Stomach (tissue), 4 donors: Measurements from ENCODE around the gene HIF1A.

Experiments
- CTCF ChIP-seq, 7 experiments: fragments of 450-650 bp in 4 of 7; fragments of 200-600 bp in 3 of 7; sonication (generic) in 3 of 7; IDR thresholded peaks; one replicate each; pipeline ENCODE4 v1.5.1; 2016 to 2019; ENCODE audit warnings: antibody characterized with exemption in 7 of 7, control low read depth in 2 of 7, mild to moderate bottlenecking in 1 of 7
- POLR2A ChIP-seq, 4 donors: fragments of 450-650 bp; IDR thresholded peaks; one replicate each; pipeline ENCODE4 v1.6.1; 2016; ENCODE audit warnings: antibody characterized with exemption in 4 of 4, control low read depth in 2 of 4, mild to moderate bottlenecking in 1 of 4, moderate library complexity in 1 of 4
- POLR2AphosphoS5 ChIP-seq, 3 donors: sonication (generic); formaldehyde crosslinking; IDR thresholded peaks; one replicate each; pipeline ENCODE4 v1.6.1; 2016; ENCODE audit warnings: antibody characterized with exemption in 3 of 3

DNA sequence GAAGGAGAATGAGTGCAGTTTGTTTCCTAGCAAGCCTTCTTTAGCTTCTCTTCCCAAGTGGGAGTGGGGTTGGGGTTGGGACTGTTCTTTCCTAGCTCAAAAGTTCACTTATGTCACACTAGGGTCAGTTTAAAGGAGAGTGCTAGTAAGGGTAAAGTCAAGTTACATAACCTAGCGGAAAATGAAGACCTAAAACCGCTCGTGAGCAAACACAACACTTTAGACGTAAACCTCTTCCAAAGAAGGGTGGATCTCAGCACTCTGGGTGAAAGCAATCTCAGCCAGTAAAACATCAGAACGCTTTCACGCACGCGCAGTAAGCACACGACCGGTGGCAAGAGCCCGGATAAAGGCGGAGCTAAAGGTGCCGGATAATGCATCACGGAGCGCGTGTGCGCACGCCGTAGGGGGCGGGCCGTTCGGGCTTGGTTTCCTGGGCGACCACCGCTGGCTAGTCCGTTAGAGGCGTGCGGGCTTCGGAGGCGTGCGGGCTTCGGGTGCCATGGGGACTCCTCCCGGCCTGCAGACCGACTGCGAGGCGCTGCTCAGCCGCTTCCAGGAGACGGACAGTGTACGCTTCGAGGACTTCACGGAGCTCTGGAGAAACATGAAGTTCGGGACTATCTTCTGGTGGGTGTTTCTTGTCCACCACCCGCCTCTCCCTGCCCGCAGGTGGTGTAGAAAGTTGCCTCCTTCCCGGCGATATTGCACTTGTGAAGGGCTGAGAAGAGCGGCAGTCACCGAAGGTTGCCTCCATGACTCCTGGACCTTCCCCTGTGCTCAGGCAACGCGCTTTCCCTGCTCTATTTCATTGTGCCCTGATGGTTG lies 66.9 kb downstream of the HIF1A start, which contains the start of gene SNAPC1:
- TF ChIP-seq POLR2A (IDR thresholded peaks at IDR 0.05): peak in 1 of 4 donors; percentile 50
- peak; percentile 74 to 96 (median 88) for TF ChIP-seq POLR2AphosphoS5 (IDR thresholded peaks at IDR 0.05)
- TF ChIP-seq CTCF (IDR thresholded peaks at IDR 0.05): no peak
